ENCODE data around the gene CACNA1C. TPM values are rescaled to one million over a fixed set of nuclear protein-coding genes. Genes with fewer than 3 reads are reported as not detected.

CACNA1C gene
- total RNA-seq, 1 donor from 2014 or later: 1.6 TPM

DNA sequence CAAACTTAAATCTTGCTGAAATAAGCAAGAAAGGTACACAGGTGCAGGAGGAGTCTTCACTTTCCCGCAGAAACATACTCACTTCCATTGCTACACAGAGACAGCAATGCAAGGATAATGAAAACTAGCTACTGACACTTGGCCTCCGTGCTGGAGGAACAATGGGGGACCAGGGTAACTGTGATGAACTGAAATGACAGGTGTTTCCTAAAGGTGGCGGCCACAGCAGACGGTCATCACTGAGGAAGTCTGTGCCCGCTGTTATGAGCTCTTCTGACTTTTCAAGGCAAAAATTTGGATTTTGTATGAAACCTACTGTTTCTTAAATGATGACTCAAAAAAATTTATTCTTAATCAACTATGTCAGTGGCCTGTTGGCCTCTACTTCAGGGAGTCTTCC, 189.4 kb downstream of the CACNA1C start:
- no peaks in the 10 kb centered on the region for H3K27me3 Mint-ChIP-seq (ENCODE audit: low read depth)
- H3K4me1 Mint-ChIP-seq: peaks cover 12% of the 10 kb centered on the region
- no peaks in the 10 kb centered on the region for H3K9me3 Mint-ChIP-seq
- H3K4me3 Mint-ChIP-seq: no peak overlapping the region
- TF ChIP-seq, protein P1, sequence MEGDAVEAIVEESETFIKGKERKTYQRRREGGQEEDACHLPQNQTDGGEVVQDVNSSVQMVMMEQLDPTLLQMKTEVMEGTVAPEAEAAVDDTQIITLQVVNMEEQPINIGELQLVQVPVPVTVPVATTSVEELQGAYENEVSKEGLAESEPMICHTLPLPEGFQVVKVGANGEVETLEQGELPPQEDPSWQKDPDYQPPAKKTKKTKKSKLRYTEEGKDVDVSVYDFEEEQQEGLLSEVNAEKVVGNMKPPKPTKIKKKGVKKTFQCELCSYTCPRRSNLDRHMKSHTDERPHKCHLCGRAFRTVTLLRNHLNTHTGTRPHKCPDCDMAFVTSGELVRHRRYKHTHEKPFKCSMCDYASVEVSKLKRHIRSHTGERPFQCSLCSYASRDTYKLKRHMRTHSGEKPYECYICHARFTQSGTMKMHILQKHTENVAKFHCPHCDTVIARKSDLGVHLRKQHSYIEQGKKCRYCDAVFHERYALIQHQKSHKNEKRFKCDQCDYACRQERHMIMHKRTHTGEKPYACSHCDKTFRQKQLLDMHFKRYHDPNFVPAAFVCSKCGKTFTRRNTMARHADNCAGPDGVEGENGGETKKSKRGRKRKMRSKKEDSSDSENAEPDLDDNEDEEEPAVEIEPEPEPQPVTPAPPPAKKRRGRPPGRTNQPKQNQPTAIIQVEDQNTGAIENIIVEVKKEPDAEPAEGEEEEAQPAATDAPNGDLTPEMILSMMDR (conservative IDR thresholded peaks at IDR 0.05): no peak
- no peak for DNase-seq (ENCODE audit: low read depth, low spot score)
- H3K36me3 Mint-ChIP-seq (ENCODE audit: low read depth): no peaks in the 10 kb centered on the region
- H3K27ac Mint-ChIP-seq (ENCODE audit: unreplicated experiment): no peak overlapping the region

DNA sequence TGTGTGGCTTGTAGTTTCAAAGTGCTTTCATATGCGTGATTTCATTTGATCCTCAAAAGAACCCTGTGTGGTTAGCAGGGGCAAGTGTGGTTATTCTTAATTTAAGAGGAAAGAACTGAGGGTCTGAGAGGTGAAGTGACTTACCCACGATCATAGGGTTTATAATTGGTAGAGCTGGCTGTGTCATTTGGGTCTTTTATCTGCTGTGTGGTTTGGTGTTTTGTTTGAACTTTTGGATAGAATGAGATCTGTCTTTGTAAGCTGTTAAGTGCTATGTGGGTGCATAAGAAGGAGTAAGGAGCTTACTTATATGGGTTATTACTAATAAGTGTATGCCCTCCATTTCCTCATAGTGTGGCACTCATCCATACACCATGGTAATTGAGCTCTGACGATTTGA, 190.0 kb downstream of the CACNA1C start:
- Mint-ChIP-seq H3K4me3 (no peak overlapping the region), H3K9me3 (no peaks in the 10 kb centered on the region), H3K27me3 (ENCODE audit: low read depth) (no peaks in the 10 kb centered on the region), H3K36me3 (ENCODE audit: low read depth) (no peaks in the 10 kb centered on the region), H3K27ac (ENCODE audit: unreplicated experiment) (no peak overlapping the region), H3K4me1 (peaks cover 12% of the 10 kb centered on the region)
- TF ChIP-seq, protein P1 (conservative IDR thresholded peaks at IDR 0.05): no peak
- no peak for DNase-seq (ENCODE audit: low read depth, low spot score)

DNA sequence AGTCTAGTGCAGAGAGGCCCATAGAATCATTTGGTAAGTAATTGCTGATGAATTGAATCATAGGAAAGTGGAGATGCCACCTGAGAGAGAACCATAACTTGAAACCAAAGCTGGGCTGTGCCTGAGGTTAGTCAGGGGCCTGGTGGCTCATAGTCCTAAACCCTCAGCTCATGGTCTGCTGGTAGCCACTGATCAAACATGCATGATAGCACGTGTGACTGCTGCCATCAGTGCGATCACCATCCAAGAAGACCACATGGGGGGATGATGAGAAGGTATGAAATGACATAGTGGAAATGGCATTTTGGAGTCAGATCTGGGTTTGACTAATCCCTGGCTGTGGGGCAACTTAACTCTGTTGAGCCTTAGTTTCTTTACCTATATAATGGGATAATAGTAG, 190.5 kb downstream of the CACNA1C start:
- Mint-ChIP-seq H3K4me3 (no peak overlapping the region), H3K9me3 (no peaks in the 10 kb centered on the region), H3K4me1 (peaks cover 12% of the 10 kb centered on the region), H3K27me3 (ENCODE audit: low read depth) (no peaks in the 10 kb centered on the region), H3K36me3 (ENCODE audit: low read depth) (no peaks in the 10 kb centered on the region), H3K27ac (ENCODE audit: unreplicated experiment) (no peak overlapping the region)
- TF ChIP-seq, protein P1 (conservative IDR thresholded peaks at IDR 0.05): no peak
- DNase-seq (ENCODE audit: low read depth, low spot score): no peak

DNA sequence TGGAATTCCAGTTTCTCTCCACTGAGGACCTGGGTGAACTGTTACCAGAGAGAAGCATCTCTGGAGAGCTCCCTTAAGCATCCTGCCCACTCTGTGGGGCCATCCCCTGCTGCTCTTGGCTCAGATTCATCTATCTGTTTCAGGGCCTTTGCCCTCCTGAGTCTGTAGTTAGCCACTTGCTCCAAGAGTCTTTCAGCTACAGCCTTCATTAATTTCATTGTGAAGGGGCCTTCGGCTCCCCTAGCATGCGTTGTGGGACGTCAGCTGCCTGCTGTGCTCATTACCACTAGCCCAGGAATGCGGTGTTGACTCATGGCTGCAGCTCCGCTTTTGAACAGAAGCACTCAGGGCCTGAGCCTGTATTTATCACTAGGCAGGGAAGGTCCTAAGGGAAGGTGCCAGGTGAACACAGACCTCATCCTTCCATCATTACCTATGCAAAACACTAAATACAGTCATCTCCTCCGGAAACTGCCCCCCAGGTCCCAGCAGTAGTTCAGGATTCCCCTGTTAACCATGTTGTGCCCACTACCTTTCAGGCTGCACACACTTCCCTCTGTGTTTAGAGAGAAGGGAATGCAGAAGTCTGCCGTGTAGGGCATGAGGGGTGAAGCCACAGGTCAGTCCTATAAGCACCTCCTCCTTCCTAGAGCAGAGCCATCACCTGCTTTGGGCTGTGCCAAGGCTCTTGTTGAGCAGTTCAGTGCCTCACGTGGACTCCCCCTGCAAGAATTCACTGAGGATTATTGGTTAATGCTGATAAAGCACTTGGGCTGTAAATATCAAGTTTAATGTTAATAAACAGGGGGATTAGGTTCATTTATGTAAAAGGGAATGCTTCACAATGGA, 191.4 kb downstream of the CACNA1C start:
- TF ChIP-seq, protein P1 (conservative IDR thresholded peaks at IDR 0.05): no peak
- no peaks in the 10 kb centered on the region for H3K27me3 Mint-ChIP-seq (ENCODE audit: low read depth)
- H3K27ac Mint-ChIP-seq (ENCODE audit: unreplicated experiment): no peak overlapping the region
- H3K9me3 Mint-ChIP-seq: no peaks in the 10 kb centered on the region
- no peak for DNase-seq (ENCODE audit: low read depth, low spot score)
- H3K36me3 Mint-ChIP-seq (ENCODE audit: low read depth): no peaks in the 10 kb centered on the region
- no peak overlapping the region for H3K4me3 Mint-ChIP-seq
- peaks cover 12% of the 10 kb centered on the region for H3K4me1 Mint-ChIP-seq

DNA sequence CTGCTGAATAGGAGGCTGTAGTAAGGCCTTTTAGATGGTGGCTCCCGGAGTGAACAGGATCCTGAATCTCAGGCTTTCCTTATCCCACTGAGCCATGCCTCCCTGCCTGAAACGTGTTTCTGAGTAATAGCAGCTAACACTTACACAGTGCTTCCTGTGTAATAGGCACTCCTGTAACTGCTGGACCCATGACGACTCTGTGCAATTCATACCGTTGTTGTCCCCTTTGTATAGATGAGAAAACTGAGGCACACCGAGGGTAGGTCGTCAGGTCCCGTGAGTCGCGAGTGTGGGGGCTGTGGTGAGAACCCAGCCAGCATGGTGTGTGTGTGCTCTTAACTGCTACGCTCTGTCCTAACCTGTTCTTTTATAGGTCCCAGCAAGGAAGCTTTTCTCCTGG, 193.6 kb downstream of the CACNA1C start:
- no peak overlapping the region for H3K4me3 Mint-ChIP-seq
- TF ChIP-seq, protein P1 (conservative IDR thresholded peaks at IDR 0.05): no peak
- DNase-seq (ENCODE audit: low read depth, low spot score): no peak
- H3K9me3 Mint-ChIP-seq: no peaks in the 10 kb centered on the region
- peaks cover 18% of the 10 kb centered on the region for H3K4me1 Mint-ChIP-seq
- H3K27me3 Mint-ChIP-seq (ENCODE audit: low read depth): no peaks in the 10 kb centered on the region
- no peak overlapping the region for H3K27ac Mint-ChIP-seq (ENCODE audit: unreplicated experiment)
- H3K36me3 Mint-ChIP-seq (ENCODE audit: low read depth): no peaks in the 10 kb centered on the region
